Neural cell (in vitro differentiated cells): ENCODE results near the gene E2F2. TPM values are rescaled to one million over a fixed set of nuclear protein-coding genes. Genes with fewer than 3 reads are reported as not detected.

ENCODE experiments used
- H2AFZ ChIP-seq: fragments of 200-600, 300-800 bp; sonication (generic), shearing (Covaris generic); 2 replicates; pipeline ENCODE4 v1.6.0; 2014; ENCODE audit warnings: low read depth, mild to moderate bottlenecking, antibody characterized with exemption, low read length, moderate library complexity
- H3F3A ChIP-seq: fragments of 200-600 bp; shearing (Covaris generic); 2 replicates; pipeline ENCODE4 v1.6.1; 2016; ENCODE audit warnings: mild to moderate bottlenecking, moderate library complexity, mixed read lengths, antibody characterized with exemption, low read length; ENCODE audit not compliant: insufficient read depth, poor library complexity, severe bottlenecking
- H3K27ac ChIP-seq: fragments of 200-600, 300-800 bp; sonication (generic), shearing (Covaris generic); 2 replicates; pipeline ENCODE4 v1.5.1; 2014; ENCODE audit warnings: mild to moderate bottlenecking, low read length, moderate library complexity
- H3K27me3 ChIP-seq: fragments of 300-800, 200-600 bp; sonication (generic), shearing (Covaris generic); 2 replicates; pipeline ENCODE4 v1.6.0; 2014; ENCODE audit warnings: mild to moderate bottlenecking, low read depth, low read length, moderate library complexity; ENCODE audit not compliant: insufficient read depth
- H3K36me3 ChIP-seq: fragments of 300-800, 200-600 bp; sonication (generic), shearing (Covaris generic); 2 replicates; pipeline ENCODE4 v1.5.1; 2014; ENCODE audit warnings: mild to moderate bottlenecking, antibody characterized with exemption, low read length, moderate library complexity; ENCODE audit not compliant: insufficient read depth
- H3K4me2 ChIP-seq: fragments of 300-800, 200-600 bp; sonication (generic), shearing (Covaris generic); 2 replicates; pipeline ENCODE4 v1.6.0; 2014; ENCODE audit warnings: mild to moderate bottlenecking, low read length
- H3K4me3 ChIP-seq: fragments of 300-800, 200-600 bp; sonication (generic), shearing (Covaris generic); 2 replicates; pipeline ENCODE4 v1.5.1; 2014; ENCODE audit warnings: mild to moderate bottlenecking, low read length, moderate library complexity
- H3K79me2 ChIP-seq: fragments of 200-600 bp; shearing (Covaris generic); replicated peaks from 2 replicates; pipeline ENCODE4 v1.6.0; 2014; ENCODE audit warnings: mild to moderate bottlenecking, low read length, moderate library complexity; ENCODE audit not compliant: insufficient read depth
- H3K9ac ChIP-seq: fragments of 300-800, 200-600 bp; sonication (generic), shearing (Covaris generic); 2 replicates; pipeline ENCODE4 v1.6.1; 2016; ENCODE audit warnings: mild to moderate bottlenecking, low read length, mixed read lengths
- H3K9me2 ChIP-seq: fragments of 200-600 bp; shearing (Covaris generic); 2 replicates; pipeline ENCODE4 v1.6.1; 2016; ENCODE audit warnings: mild to moderate bottlenecking, low read length, mixed read lengths; ENCODE audit not compliant: insufficient read depth
- H3K9me3 ChIP-seq: fragments of 200-600, 300-800 bp; sonication (generic), shearing (Covaris generic); 2 replicates; pipeline ENCODE4 v1.6.1; 2016; ENCODE audit warnings: mild to moderate bottlenecking, mixed run types, low read length, moderate library complexity, mixed read lengths
- H4K20me1 ChIP-seq: fragments of 200-600 bp; shearing (Covaris generic); 2 replicates; pipeline ENCODE4 v1.6.1; 2016; ENCODE audit warnings: mild to moderate bottlenecking, mixed run types; ENCODE audit not compliant: insufficient read depth
- EP300 ChIP-seq: fragments of 450-650 bp; conservative IDR thresholded peaks from 2 replicates; pipeline ENCODE4 v1.6.1; 2014; ENCODE audit warnings: antibody characterized with exemption, mild to moderate bottlenecking, moderate library complexity; ENCODE audit not compliant: poor library complexity, severe bottlenecking
- EZH2 ChIP-seq: fragments of 200-600, 300-800 bp; shearing (Covaris generic), sonication (generic); IDR thresholded peaks from 2 replicates; pipeline ENCODE4 v1.6.1; 2014; ENCODE audit warnings: antibody characterized with exemption, low read length, borderline replicate concordance, mild to moderate bottlenecking; ENCODE audit not compliant: insufficient read depth, poor library complexity, severe bottlenecking
- MXI1 ChIP-seq: fragments of 450-650 bp; conservative IDR thresholded peaks from 2 replicates; pipeline ENCODE4 v1.6.1; 2014; ENCODE audit warnings: antibody characterized with exemption, mild to moderate bottlenecking; ENCODE audit not compliant: poor library complexity, severe bottlenecking
- POLR2AphosphoS5 ChIP-seq: IDR thresholded peaks from 2 replicates; pipeline ENCODE4 v1.6.1; 2012
- RAD21 ChIP-seq: fragments of 450-650 bp; conservative IDR thresholded peaks from 2 replicates; pipeline ENCODE4 v1.6.1; 2014; ENCODE audit warnings: antibody characterized with exemption, mild to moderate bottlenecking, moderate library complexity
- SMC3 ChIP-seq: fragments of 450-650 bp; conservative IDR thresholded peaks from 2 replicates; pipeline ENCODE4 v1.6.1; 2014; ENCODE audit warnings: antibody characterized with exemption, mild to moderate bottlenecking, moderate library complexity; ENCODE audit not compliant: poor library complexity
- TAF1 ChIP-seq: IDR thresholded peaks from 2 replicates; pipeline ENCODE4 v1.6.1; 2012; ENCODE audit warnings: low read depth
- polyA plus RNA-seq: library from polyadenylated mRNA; depleted of rRNA; stranded (reverse); fragments of >200 nt; gene quantifications from 2 replicates; pipeline ENCODE4 v1.2.3, GENCODE V29; 2014
- TF ChIP-seq, protein P1 (sequence below): fragments of 450-650 bp; IDR thresholded peaks from 2 replicates; pipeline ENCODE4 v1.5.1; 2014; ENCODE audit warnings: antibody characterized with exemption, mild to moderate bottlenecking, moderate library complexity; ENCODE audit not compliant: poor library complexity, severe bottlenecking
- TF ChIP-seq, protein P2 (sequence below): IDR thresholded peaks from 2 replicates; pipeline ENCODE4 v1.6.1; 2012; ENCODE audit warnings: borderline replicate concordance

Gene E2F2
- polyA plus RNA-seq, 1 donor from 2014 or later: 0.16 TPM

DNA sequence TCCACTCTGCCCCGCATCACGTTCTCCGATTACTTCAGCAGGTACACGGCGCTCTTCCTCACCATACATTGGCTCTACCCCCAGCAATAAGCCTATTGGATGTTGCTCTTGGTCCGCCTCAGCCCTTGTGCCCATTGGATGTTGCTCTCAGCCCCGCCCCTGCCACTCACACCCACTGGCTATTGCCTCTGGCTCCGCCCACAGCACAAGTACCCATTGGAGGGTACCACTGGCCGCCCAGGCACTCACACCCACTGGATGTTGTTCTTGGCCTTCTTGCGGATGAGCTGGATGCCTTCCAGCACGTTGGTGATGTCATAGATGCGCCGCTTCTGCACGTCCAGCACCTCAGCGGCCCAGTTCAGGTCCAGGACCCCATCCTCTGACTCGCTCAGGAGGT is 9.4 kb downstream of the E2F2 start:
- Histone ChIP-seq H3K27ac (no peak overlapping the region), H3K4me3 (no peak overlapping the region), H3K9me3 (no peaks in the 10 kb centered on the region), H4K20me1 (no peaks in the 10 kb centered on the region), H3K27me3 (no peaks in the 10 kb centered on the region), H3F3A (no peaks in the 10 kb centered on the region), H3K79me2 (no peaks in the 10 kb centered on the region), H2AFZ (no peak overlapping the region), H3K4me2 (no peak overlapping the region), H3K9me2 (no peaks in the 10 kb centered on the region), H3K9ac (no peak overlapping the region), H3K36me3 (no peaks in the 10 kb centered on the region)
- TF ChIP-seq EP300 (no peak), POLR2AphosphoS5 (no peak), SMC3 (no peak), TAF1 (no peak), EZH2 (no peak), MXI1 (no peak), RAD21 (no peak)
- TF ChIP-seq, protein P1, sequence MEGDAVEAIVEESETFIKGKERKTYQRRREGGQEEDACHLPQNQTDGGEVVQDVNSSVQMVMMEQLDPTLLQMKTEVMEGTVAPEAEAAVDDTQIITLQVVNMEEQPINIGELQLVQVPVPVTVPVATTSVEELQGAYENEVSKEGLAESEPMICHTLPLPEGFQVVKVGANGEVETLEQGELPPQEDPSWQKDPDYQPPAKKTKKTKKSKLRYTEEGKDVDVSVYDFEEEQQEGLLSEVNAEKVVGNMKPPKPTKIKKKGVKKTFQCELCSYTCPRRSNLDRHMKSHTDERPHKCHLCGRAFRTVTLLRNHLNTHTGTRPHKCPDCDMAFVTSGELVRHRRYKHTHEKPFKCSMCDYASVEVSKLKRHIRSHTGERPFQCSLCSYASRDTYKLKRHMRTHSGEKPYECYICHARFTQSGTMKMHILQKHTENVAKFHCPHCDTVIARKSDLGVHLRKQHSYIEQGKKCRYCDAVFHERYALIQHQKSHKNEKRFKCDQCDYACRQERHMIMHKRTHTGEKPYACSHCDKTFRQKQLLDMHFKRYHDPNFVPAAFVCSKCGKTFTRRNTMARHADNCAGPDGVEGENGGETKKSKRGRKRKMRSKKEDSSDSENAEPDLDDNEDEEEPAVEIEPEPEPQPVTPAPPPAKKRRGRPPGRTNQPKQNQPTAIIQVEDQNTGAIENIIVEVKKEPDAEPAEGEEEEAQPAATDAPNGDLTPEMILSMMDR: no peak
- TF ChIP-seq, protein P2, sequence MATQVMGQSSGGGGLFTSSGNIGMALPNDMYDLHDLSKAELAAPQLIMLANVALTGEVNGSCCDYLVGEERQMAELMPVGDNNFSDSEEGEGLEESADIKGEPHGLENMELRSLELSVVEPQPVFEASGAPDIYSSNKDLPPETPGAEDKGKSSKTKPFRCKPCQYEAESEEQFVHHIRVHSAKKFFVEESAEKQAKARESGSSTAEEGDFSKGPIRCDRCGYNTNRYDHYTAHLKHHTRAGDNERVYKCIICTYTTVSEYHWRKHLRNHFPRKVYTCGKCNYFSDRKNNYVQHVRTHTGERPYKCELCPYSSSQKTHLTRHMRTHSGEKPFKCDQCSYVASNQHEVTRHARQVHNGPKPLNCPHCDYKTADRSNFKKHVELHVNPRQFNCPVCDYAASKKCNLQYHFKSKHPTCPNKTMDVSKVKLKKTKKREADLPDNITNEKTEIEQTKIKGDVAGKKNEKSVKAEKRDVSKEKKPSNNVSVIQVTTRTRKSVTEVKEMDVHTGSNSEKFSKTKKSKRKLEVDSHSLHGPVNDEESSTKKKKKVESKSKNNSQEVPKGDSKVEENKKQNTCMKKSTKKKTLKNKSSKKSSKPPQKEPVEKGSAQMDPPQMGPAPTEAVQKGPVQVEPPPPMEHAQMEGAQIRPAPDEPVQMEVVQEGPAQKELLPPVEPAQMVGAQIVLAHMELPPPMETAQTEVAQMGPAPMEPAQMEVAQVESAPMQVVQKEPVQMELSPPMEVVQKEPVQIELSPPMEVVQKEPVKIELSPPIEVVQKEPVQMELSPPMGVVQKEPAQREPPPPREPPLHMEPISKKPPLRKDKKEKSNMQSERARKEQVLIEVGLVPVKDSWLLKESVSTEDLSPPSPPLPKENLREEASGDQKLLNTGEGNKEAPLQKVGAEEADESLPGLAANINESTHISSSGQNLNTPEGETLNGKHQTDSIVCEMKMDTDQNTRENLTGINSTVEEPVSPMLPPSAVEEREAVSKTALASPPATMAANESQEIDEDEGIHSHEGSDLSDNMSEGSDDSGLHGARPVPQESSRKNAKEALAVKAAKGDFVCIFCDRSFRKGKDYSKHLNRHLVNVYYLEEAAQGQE: no peak

DNA sequence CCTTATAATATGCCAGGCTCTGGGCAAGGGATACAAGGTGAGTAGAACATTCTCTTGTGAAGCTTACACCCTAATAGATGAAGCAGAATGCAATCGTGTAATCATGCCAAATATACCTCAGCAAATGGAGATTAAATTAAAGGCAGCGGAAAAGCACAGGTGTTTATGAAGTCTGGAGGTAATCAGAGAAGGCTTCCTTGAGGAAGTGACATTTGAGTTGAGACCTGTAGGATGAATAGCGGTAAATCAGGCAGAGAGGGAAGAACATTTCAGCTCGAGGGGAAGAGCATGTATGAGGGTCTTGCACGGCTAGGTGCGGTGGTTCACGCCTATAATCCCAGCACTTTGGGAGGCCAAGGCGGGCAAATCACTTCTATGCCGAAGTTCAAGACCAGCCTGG is 13.5 kb downstream of the E2F2 start:
- H3K4me3 ChIP-seq: no peak overlapping the region
- H3K4me2 ChIP-seq: no peak overlapping the region
- no peaks in the 10 kb centered on the region for H3K27me3 ChIP-seq
- H3K79me2 ChIP-seq: no peaks in the 10 kb centered on the region
- no peaks in the 10 kb centered on the region for H3K36me3 ChIP-seq
- H3K9me2 ChIP-seq: no peaks in the 10 kb centered on the region
- H2AFZ ChIP-seq: no peak overlapping the region
- H3F3A ChIP-seq: no peaks in the 10 kb centered on the region
- no peak overlapping the region for H3K27ac ChIP-seq
- H3K9ac ChIP-seq: no peak overlapping the region
- no peaks in the 10 kb centered on the region for H4K20me1 ChIP-seq
- no peaks in the 10 kb centered on the region for H3K9me3 ChIP-seq
- no peak for TF ChIP-seq EP300
- no peak for TF ChIP-seq EZH2
- no peak for TF ChIP-seq MXI1
- TF ChIP-seq SMC3: no peak
- TF ChIP-seq, protein P1: no peak
- TF ChIP-seq TAF1: no peak
- TF ChIP-seq POLR2AphosphoS5: no peak
- TF ChIP-seq, protein P2: no peak
- TF ChIP-seq RAD21: no peak
